Caki2 (cell line): ENCODE measurements around the gene SOWAHA. TPM values are rescaled to one million over a fixed set of nuclear protein-coding genes. Genes with fewer than 3 reads are reported as not detected.

Experiments used
- DNase-seq: peaks from one replicate; pipeline ENCODE4 v3.0.0-alpha.2; 2015; ENCODE audit warnings: low read depth
- in situ Hi-C: cut with HindIII; loops from 2 replicates; pipeline ENCODE4 v1.10.0; 2016; ENCODE audit warnings: low sequenced_read_pairs, low pct_unique_long_range_greater_than_20kb, mixed read lengths
- total RNA-seq: library from RNA; depleted of rRNA; stranded (reverse); fragments of >200 nt; shearing (Covaris generic); gene quantifications from 2 replicates; pipeline ENCODE4 v1.2.3, GENCODE V29; 2014; ENCODE audit warnings: low replicate concordance; rRNA removed

SOWAHA gene
- total RNA-seq, 1 experiment from 2014 or later: not detected

- DNase-seq: no peak
- in situ Hi-C loops: no loop called here
Measured at GRCh38 chr5:132865668-132866341, 52.7 kb downstream of the SOWAHA start.

Other genes starting within 250 kb of the SOWAHA start
- gene IL13, start 155.1 kb upstream of the SOWAHA start, total RNA-seq: not detected in 2 replicates
- not detected in 2 replicates for gene IL4, start 139.3 kb upstream of the SOWAHA start, total RNA-seq
- gene KIF3A, start 75.8 kb upstream of the SOWAHA start, total RNA-seq: 0.49 and 2.1 TPM in 2 replicates
- not detected in 2 replicates for gene CCNI2, start 65.9 kb upstream of the SOWAHA start, total RNA-seq
- gene SEPTIN8, start 36.1 kb upstream of the SOWAHA start, total RNA-seq: 23.7 and 24.5 TPM in 2 replicates
- 8.7 and 11.6 TPM in 2 replicates for gene SHROOM1, start 17.3 kb downstream of the SOWAHA start, total RNA-seq
- 0.30 TPM in 1 of 2 replicates, not detected in the other for gene GDF9, start 53.2 kb downstream of the SOWAHA start, total RNA-seq
- gene UQCRQ, start 53.3 kb downstream of the SOWAHA start, total RNA-seq: 254 and 303 TPM in 2 replicates
- not detected in 2 replicates for gene LEAP2, start 60.4 kb downstream of the SOWAHA start, total RNA-seq
- 11.5 and 12.7 TPM in 2 replicates for gene AFF4, start 150.3 kb downstream of the SOWAHA start, total RNA-seq
- gene ZCCHC10, start 213.2 kb downstream of the SOWAHA start, total RNA-seq: 7.8 and 15.6 TPM in 2 replicates
- gene HSPA4, start 238.7 kb downstream of the SOWAHA start, total RNA-seq: 123 and 188 TPM in 2 replicates